ENCODE data around the gene MICAL2. TPM values are rescaled to one million over a fixed set of nuclear protein-coding genes. Genes with fewer than 3 reads are reported as not detected.

MICAL2 gene
- total RNA-seq, 1 donor from 2014 or later: 57.1 TPM

DNA sequence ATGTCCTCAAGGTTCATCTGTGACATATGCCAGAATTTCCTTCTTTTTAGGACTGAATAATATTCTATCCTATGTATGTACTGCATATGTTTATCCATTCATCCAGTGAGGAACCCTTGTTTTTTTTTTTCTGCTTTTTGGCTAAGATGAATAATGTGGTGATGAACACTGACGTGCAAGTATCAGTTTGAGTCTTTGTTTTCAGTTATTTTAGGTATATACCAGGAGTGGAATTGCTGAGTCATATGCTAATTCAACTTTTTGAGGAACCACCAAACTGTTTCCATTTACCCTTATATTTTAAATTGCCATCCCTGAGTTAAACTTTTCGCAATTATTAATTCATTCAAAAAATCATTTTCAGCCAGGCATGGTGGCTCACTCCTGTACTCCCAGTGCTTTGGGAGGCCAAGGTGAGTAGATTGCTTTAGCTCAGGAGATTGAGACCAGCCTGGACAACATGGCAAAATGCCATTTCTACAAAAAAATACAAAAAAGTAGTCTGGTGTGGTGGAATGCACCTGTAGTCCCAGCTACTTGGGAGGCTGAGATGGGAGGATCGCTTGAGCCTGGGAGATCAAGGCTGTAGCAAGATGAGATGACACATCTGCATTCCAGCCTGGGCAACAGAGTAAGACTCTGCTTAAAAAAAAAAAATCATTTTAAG is 64.2 kb downstream of the MICAL2 start:
- DNase-seq (no peak), ATAC-seq (no peak)
- intact Hi-C loops (cut with micrococcal nuclease): no loop called here

DNA sequence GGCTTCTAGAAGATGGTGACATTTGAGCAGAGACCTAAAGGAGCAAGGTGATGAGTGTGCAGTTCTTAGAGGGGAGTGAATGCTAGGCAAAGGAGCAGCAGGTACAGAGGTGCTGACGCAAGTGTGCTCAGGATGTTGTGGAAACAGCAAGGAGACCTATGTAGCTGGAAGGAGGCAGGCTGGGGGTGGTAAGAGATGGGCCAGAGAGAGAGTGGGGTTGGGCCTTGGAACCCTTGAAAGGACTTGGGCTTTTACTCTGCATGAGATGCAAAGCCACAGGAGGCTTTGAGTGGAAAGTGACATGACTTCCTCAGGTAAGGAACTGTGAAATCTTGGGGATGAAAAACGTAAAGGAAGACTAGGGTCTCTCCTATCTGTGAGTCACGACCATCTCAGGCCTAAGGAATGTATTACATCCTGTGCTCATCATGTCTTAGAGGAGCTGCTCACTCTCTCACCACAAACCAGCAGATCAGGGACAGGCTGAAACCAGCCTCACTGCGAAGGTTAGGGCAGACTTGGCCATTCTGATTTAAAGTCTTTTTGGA is 65.4 kb downstream of the MICAL2 start:
- no peak for DNase-seq
- intact Hi-C loops (cut with micrococcal nuclease): no loop called here
- ATAC-seq: no peak

DNA sequence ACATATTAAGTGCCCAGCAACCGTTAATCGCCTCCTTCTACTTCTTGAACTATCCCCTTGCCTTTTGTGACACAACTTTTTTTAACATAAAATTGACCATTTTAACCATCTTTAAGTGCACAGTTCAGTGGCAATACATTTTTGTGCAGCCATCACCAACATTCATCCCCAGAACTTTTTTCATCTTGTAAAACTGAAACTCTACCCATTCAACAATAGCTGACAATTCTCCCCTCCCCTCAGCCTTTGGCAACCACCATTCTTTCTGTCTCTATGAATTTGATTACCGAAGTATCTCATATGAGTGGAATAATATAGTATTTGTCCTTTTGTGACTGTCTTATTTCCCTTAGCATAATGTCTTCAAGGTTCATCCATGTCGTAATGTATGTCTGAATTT is 66.0 kb downstream of the MICAL2 start:
- intact Hi-C loops (cut with micrococcal nuclease): no loop called here
- ATAC-seq (no peak), DNase-seq (no peak)

DNA sequence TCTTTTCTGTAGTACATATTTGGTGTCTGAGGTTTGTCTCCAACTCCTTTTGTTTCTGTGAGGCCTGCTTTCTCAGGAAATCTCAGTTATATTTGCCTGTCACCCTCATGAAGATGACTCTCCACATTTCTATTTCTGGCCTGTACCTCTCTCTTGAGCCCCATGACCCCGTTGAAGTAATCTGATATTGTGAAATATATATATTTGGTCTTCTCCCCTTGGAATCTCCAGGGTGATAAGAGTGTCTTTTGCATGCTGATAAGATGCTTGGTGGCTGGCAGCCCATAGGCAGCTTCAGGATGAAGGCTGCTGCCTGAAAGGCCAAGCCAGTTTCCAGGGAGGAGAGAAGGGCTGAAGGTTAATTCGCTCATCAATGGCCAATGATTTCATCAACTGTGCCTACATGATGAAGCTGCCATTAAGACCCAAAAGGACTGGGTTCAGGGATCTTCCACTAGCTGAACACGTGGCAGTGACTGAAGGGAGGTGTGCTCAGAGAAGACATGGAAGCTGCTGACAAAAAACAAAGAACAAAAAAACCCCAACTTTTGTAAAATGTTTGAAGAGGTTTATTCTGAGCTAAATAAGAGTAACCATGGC is 67.4 kb downstream of the MICAL2 start:
- intact Hi-C loops (cut with micrococcal nuclease): no loop called here
- DNase-seq (no peak), ATAC-seq (no peak)

DNA sequence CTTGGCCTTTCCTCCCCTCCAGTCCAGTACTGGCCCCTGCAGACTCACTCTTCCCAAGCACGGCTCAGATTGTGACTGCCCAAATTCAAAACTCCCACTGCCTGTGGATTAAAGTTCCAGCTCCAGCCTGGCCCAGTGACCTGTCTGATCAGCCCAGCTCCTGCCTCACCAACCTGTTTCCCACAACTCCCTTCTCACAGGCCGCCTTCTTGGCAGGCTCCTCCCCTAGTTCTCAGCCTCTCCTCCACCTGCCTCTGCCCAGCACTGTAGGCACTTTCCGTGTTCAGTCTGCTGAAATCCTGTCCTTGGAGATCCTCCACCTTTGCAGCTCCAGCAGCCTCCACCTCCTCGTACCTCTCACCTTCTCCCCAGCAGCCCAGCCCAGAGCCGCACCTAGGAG is 68.6 kb downstream of the MICAL2 start:
- DNase-seq (no peak), ATAC-seq (peak; percentile 30)

DNA sequence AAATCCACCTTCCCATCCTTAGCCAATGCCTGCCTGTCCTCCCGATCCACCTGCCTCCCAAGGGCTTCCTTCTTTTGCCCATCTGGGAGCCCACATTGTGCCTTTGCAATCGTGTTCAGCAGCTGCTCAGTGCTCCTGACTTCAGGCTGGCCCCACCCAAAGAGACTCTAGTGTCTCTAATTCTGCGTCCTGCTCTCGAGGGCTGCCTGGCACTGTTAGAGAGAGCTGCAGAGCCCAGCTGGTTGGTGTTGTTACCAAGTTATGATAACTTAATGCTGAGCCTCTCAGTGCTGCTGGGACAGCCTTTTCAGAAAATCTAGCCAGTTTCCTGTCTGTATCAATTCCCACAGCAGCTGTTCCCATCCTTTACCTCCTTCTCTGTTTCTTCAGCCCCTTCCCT is 69.1 kb downstream of the MICAL2 start:
- DNase-seq (peak; percentile 56), ATAC-seq (peak; percentile 70)
- intact Hi-C loops (cut with micrococcal nuclease): no loop called here

More for the DNA sequence above, 68.6 kb downstream of the MICAL2 start:
- intact Hi-C loops (cut with micrococcal nuclease): no loop called here

DNA sequence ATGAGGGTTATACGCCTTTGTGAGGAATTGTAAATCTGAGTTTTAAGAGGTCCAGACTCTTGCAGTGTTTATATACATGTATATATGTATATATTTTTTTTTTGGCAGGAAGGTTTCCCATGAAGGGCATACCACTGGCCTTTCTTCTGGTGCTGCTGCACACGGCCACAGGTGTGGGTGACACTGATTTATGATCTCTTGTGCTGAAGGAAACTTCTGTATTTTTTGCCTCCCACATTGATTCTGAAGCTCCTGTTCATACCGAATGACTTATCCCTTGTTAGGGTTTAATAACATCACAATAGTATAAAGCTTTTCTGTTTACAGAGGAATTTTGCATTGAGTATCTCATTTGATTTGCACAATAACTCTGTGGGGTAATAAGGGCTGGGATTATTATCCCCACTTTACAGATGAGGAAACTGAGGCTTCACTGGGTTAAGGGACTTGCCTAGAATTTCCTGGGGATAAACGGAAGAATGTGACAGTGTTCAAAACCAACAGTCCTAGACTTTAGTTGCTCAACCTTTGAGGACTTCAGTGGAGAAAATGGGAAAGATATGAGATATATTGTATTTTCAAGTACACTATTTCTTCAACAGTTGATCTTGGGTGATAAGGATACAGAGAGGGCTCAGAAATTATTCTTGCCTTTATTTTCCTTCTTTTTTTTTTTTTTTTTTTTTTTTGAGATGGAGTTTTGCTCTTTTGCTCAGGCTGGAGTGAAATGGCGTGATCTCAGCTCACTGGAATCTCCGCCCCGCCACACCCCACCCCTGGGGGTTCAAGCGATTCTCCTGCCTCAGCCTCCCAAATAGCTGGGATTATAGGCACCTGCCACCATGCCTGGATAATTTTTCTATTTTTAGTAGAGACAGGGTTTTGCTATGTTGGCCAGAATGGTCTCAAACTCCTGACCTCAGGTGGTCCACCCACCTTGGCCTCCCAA is 70.1 kb downstream of the MICAL2 start:
- intact Hi-C loops (cut with micrococcal nuclease): no loop called here
- ATAC-seq: no peak
- no peak for DNase-seq

DNA sequence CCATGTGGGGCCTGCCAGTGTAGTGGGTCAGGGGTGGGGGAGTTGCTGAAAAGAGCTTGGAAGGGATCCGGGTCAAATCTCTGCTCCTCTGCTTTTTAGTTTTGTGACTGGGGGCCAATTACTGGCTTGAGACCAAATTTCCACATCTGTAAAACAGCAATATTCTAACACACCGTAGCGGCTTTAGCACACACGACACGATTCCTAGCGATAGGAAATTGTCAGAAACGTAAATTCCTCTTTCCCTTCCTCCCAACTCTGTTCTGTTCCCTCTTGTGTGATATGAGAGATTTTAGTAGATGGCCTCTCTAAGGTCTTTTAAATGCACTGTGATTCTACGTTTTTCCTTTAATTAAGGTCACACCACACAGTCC is 71.9 kb downstream of the MICAL2 start:
- no peak for ATAC-seq
- intact Hi-C loops (cut with micrococcal nuclease): no loop called here

DNA sequence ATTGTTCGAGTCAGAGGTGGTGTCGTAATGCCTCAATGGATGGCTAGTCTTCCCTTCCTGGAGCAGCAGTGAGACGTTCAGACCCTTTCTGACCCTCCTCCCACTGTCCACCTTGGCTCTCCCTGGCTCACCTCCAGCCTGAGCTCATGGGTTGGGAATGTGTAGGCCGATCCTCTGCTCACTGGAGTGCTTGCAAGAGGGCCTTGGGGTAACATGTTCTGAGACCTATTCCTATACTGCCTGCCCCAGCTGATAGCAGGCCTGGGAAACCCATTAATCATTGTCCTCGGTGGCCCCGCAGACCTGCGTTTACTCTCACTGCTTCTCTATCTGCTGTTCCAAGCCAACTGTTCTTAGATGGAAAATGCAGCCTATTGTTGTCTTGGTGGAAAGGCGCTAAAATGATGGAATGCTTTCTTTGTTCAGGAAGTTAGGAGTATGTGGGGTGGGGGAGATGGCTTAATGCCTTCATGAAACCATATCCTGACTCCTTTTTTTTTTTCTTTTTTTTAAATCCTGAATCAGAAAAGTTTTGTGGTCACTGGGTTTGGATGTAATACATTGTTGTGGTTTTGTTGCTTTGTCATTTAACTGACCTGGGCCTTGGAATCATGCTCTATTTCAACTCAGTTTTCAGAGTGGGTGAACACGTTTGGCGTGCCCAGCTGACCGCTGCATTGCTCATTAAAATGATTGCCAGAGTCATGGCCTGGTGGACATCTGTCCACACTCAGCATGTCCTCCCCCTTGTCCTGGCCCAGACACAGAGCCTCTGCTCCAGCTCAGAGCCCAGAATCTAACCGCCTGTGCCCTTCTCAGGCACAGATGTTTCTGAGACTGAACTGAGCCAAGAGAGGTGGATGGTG is 72.5 kb downstream of the MICAL2 start:
- DNase-seq: peak; percentile 71
- intact Hi-C loops (cut with micrococcal nuclease): no loop called here
- ATAC-seq: peak; percentile 75

More for the DNA sequence above, 71.9 kb downstream of the MICAL2 start:
- no peak for DNase-seq

DNA sequence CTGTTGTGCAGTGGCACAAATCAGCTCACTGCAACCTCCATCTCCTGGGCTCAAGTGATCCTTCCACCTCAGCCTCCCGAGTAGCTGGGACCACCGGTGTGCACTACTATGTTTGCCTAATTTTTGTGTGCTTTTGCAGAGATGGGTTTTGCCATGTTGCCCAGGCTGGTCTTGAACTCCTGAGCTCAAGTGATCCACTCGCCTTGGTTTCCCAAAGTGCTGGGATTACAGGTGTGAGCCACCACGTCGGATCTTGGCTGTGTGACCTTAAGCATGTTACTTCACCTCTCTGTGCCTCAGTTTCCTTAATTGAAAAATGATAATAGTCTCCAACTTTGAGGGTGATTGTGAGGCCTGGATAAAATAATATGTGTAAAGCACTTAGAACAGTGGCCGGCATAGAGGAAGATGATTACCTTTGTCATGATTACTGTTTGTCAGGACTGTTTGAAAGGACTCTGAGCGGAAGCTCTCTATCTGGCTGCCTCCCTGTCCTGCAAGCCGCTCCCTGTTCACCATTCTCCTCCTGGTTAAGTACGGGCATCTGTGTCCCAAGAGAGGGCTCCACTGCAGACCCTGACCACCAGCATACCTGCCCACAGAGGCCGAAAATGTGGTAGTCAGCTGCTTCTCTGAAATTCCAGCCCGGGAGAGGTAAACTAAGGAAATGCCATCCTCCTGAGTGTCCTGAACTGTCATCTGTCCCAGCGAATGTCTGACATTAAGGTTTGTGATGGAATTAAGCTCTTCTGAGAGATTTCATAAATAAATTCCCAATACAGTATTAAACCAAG is 73.6 kb downstream of the MICAL2 start:
- ATAC-seq (no peak), DNase-seq (no peak)
- intact Hi-C loops (cut with micrococcal nuclease): no loop called here

DNA sequence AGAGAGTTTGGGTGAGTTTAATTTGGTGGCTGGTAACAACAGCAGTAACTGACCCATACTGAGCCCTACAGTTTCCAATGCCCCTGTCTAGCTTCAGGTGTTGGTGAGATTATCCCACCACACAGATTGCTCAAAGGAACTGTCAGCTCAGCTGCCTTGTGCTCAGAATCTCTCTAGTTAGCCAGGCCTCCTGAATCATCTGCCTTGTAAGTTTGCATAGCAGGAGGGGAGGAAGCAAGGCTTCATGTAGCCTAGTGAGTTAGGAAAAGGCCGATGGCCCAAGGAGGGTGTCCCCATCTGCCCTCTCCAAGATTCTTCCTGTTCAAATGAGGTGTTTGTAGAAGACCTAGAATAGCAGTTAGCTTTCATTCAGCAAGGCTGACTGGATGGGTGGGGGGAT is 74.3 kb downstream of the MICAL2 start:
- no peak for ATAC-seq
- intact Hi-C loops (cut with micrococcal nuclease): no loop called here
- no peak for DNase-seq

DNA sequence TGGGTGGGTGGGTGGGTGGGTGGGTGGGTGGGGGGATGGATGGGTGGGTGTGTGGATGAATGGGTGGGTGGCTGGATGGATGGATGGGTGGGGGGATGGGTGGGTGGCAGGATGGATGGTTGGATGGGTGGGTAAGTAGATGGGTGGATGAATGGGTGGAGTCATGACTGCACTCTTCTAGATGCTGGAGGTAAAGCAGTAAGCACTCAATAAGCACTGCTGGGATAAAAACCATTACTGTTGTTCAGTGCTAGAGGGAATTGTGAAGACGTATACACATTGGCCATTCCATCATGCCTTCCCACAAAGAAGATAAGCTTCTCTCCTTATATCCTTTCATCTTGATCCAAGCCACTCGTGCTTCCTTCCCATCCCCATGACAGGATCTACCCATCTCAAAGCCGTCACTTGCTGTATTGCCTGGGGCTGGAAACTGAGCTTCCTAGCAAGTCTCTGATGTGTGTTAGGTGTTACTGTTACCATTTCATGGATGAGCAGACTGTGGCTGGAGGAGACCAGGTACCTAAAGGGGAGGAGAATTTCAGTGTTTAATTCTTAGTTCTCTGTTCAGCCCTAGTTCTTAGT is 74.8 kb downstream of the MICAL2 start:
- intact Hi-C loops (cut with micrococcal nuclease): no loop called here
- ATAC-seq (no peak), DNase-seq (no peak)

DNA sequence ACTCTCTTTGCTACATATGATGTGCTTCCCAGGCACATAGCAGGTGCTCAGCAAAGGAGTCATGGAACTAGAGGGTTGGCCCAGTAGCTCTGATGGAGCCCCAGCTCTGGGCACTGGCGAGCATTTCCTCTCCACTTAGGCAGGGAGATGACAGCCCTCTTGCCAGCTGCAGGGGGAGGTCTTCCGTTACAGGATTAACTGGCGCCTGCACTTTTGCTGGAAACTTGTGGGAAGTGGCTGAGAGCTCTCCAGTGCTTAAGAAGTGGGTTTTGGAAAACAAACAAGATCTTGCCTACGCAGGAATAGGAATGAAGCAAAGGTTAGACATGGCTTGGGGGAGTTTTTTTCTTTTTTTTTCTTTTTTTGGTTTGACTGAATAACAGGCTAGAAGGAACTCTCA is 75.5 kb downstream of the MICAL2 start:
- intact Hi-C loops (cut with micrococcal nuclease): no loop called here
- ATAC-seq (peak; percentile 24), DNase-seq (no peak)

DNA sequence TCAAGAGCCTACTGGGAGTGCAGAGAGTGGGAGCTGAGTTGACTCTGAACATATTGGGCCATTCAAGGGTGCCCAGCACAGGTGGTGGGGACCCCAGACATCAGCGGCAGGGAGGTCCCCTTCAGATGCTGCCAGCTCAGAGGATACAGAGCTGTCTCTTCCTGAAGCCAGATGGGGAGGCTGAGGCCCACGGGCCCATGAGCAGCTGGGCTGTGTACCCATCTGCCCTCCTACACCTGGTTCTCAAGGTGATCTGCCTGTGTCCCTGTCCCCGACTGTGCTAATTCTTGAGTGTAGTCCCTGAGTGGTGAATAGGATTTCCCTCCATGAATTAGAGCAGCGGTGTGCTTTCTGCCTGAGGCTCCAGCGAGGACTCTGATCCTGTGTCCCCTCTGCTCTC is 76.3 kb downstream of the MICAL2 start:
- no peak for ATAC-seq
- intact Hi-C loops (cut with micrococcal nuclease): no loop called here

DNA sequence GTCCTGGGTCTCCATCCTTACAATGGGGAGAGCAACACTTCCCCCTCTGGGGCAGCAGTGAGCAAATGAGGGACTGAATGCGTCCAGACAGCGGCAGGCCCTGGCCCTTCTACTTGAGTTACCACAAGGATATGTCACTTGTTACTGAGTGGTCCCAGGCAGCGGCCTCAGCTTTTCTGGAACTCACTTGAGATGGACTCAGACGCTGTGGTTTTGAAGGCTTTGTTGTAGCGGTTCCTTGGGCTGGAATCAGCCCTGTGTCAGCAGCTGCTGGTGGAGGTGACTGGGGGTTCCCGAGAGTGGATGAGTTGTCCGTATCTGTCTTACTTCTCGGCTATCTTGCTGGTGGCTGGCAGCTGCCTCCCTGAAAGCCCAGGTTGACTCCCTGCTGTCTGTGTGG is 77.0 kb downstream of the MICAL2 start:
- ATAC-seq: no peak
- no peak for DNase-seq
- intact Hi-C loops (cut with micrococcal nuclease): no loop called here

More for the DNA sequence above, 76.3 kb downstream of the MICAL2 start:
- no peak for DNase-seq

DNA sequence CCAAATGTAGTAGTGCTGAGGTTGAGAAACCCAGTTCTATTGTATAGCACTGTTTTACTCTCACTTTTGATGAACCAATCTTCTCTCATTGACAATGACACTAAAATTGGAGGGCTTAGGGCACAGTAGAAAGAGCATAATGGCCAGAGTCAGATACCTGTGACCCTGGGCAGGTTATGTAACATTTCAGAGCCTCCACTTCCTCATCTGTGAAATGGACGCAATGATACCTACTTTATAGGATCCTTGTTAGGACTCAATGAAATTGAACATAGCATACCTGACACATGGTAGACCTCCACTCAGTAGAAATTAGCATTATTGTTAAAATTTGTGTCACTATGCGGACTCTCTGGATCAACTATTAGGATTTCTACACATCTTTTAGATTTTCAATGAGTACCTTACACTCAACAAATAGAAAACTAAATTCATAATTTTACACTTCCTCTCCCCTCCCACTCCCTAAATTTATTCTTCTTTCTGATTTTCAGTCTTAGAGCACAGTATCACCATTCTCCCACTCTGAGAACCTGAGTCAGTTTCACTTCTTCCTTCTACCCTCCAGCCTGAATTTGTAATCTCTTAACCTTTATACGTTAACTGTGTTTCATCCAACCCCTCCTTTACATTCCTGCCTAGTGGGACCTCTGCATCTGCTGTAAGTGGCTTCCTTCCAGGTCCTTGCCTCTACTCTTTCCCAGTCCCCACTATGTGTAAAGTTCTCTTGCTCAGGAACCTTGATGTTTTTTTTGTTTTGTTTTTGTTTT is 78.3 kb downstream of the MICAL2 start:
- no peak for ATAC-seq

DNA sequence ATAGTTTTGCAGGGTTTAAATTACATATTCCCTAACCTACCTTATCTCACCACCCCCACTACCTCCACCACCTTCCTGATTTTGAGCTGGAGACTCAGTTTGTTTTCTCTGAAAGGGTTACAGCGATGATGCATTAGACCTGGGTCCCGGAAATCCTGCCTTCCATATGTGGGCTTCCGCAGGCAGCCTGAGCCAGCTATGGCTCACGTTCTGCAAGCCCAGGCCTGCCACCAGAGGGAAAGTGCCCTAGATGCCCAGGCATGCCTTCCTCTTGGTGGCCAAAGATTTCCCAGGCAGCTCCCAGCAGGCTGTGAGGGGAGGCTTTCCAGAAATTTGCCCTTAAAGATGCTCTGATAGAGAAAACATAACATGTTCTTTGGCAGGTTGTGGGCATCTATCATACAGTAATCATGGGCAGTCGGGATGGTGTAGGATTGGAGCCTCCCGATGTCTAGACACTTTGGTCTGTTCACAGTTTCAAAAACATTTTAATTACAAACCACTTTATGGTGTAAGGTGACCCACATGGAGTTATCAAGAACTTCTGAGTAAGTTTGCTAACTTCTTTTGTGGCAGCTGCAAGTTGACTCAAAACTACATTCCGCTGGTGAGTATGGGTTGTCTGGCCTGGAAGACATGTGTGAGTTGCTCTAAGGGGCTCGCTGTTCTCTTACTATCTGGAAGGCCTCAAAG is 79.3 kb downstream of the MICAL2 start:
- intact Hi-C loops (cut with micrococcal nuclease): no loop called here
- DNase-seq (no peak), ATAC-seq (no peak)

More for the DNA sequence above, 78.3 kb downstream of the MICAL2 start:
- DNase-seq: no peak
- intact Hi-C loops (cut with micrococcal nuclease): no loop called here

Data from left ventricle myocardium superior (tissue), 1 donor.